NB4 (cell line): ENCODE data around the gene KIT.

Experiments
- CTCF ChIP-seq: IDR thresholded peaks from one replicate; pipeline ENCODE4 v1.5.1; 2012; ENCODE audit warnings: low read depth, low read length
- POLR2A ChIP-seq: IDR thresholded peaks from 2 replicates; pipeline ENCODE4 v1.6.1; 2011; ENCODE audit warnings: mild to moderate bottlenecking; ENCODE audit not compliant: insufficient read length; ENCODE audit errors: extremely low read depth

GRCh38 chr4:54683616-54684346 is 26.0 kb downstream of the KIT start:
- peak; percentile 77 for TF ChIP-seq CTCF
- no peak for TF ChIP-seq POLR2A
